A673 (cell line): Measurements from ENCODE around the gene PPAN. TPM values are rescaled to one million over a fixed set of nuclear protein-coding genes. Genes with fewer than 3 reads are reported as not detected.

Experiments used
- BruUV-seq: library from RNA; stranded (reverse); fragments of 400-500 nt; replicated peaks from 2 replicates; lab custom pipeline; 2021; lab: Mats Ljungman, UMichigan
- CTCF ChIA-PET: fragments of 300-600 bp; sonication (Branson Sonifier 250); formaldehyde crosslinking; loops from one replicate; lab custom pipeline; 2022; ENCODE audit warnings: antibody characterized with exemption; lab: Charles Lee
- POLR2A ChIA-PET: fragments of 300-600 bp; sonication (Branson Sonifier 250); formaldehyde crosslinking; loops from one replicate; lab custom pipeline; 2022; ENCODE audit warnings: antibody characterized with exemption; ENCODE audit not compliant: low non-redundant PET; lab: Charles Lee
- DNase-seq: peaks from one replicate; pipeline ENCODE4 v3.0.0-alpha.2; 2015; ENCODE audit warnings: low spot score
- H3K27ac ChIP-seq: fragments of 200-600 bp; sonication (generic); 2 replicates; pipeline ENCODE4 v1.5.1; 2016; ENCODE audit warnings: mixed run types, low read depth, mild to moderate bottlenecking, mixed read lengths, antibody characterized with exemption, low read length; ENCODE audit not compliant: poor library complexity, severe bottlenecking
- H3K27me3 ChIP-seq: fragments of 200-600 bp; sonication (generic); replicated peaks from 2 replicates; pipeline ENCODE4 v1.6.1; 2017; ENCODE audit warnings: mixed run types, low read depth, mild to moderate bottlenecking, mixed read lengths, antibody characterized with exemption, low read length; ENCODE audit not compliant: insufficient read depth, poor library complexity
- H3K36me3 ChIP-seq: fragments of 200-600 bp; sonication (generic); 2 replicates; pipeline ENCODE4 v1.6.1; 2016; ENCODE audit warnings: mixed run types, mild to moderate bottlenecking, mixed read lengths, antibody characterized with exemption, low read length; ENCODE audit not compliant: insufficient read depth, poor library complexity, severe bottlenecking
- H3K4me1 ChIP-seq: fragments of 200-600 bp; sonication (generic); 2 replicates; pipeline ENCODE4 v1.6.1; 2017; ENCODE audit warnings: mixed run types, mild to moderate bottlenecking, mixed read lengths, antibody characterized with exemption, low read length; ENCODE audit not compliant: insufficient read depth, poor library complexity, severe bottlenecking
- H3K4me3 ChIP-seq: fragments of 200-600 bp; sonication (generic); 2 replicates; pipeline ENCODE4 v1.5.1; 2016; ENCODE audit warnings: low read depth, mixed run types, mild to moderate bottlenecking, mixed read lengths, low read length; ENCODE audit not compliant: poor library complexity, severe bottlenecking
- H3K9me3 ChIP-seq: fragments of 200-600 bp; sonication (generic); 2 replicates; pipeline ENCODE4 v1.6.1; 2016; ENCODE audit warnings: mixed run types, low read depth, mild to moderate bottlenecking, mixed read lengths, antibody characterized with exemption, low read length; ENCODE audit not compliant: poor library complexity, severe bottlenecking
- EZH2 ChIP-seq: fragments of 200-600 bp; sonication (generic); IDR thresholded peaks from 2 replicates; pipeline ENCODE4 v1.6.1; 2017; ENCODE audit warnings: borderline replicate concordance, low read depth, mild to moderate bottlenecking, mixed read lengths, antibody characterized with exemption, low read length; ENCODE audit not compliant: poor library complexity, severe bottlenecking
- intact Hi-C: fragments of 100-400 bp; cut with micrococcal nuclease; formaldehyde crosslinking; loops from one replicate; pipeline ENCODE4 v1.10.0; 2022; ENCODE audit not compliant: unreplicated experiment
- total RNA-seq: library from RNA; stranded (reverse); gene quantifications from 2 replicates; pipeline ENCODE4 v1.2.3, GENCODE V29; 2021
- TF ChIP-seq, protein P1 (sequence below): fragments of 300-800, 200-600 bp; sonication (generic); conservative IDR thresholded peaks from 2 replicates; pipeline ENCODE4 v1.5.1; 2017; ENCODE audit warnings: low read depth, mild to moderate bottlenecking, antibody characterized with exemption, low read length, moderate library complexity, mixed read lengths

PPAN gene
- total RNA-seq, 1 experiment from 2014 or later, result 132 TPM

DNA sequence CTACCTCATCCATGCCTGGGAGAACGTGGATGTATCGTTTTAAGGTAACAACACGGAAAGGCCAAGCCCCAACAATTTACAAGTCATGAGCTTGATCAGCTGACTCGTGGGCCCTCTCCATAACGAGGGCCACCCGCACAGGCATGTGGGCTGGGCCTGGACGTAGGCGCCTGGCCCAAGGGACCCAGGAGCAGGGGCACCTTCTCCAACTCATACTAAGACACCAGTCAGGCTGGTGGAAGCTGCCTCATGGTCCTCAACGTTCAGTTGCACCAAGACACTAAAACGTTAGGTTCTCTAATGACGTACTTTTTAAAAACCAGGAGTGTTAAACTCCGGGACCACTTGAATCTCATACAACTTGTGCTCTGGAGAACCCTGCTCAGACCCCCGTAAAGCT, 35.3 kb downstream of the PPAN start:
- POLR2A ChIA-PET, result no interaction called here
- no TSS peak for BruUV-seq
- no peaks in the 10 kb centered on the region for H3K4me1 ChIP-seq
- intact Hi-C loops, result no loop called here
- DNase-seq, result no peak
- H3K27me3 ChIP-seq, result no peaks in the 10 kb centered on the region
- no peak overlapping the region for H3K4me3 ChIP-seq
- no peaks in the 10 kb centered on the region for H3K9me3 ChIP-seq
- H3K36me3 ChIP-seq, result peaks cover 99% of the 10 kb centered on the region
- CTCF ChIA-PET, result no interaction called here
- TF ChIP-seq EZH2, result no peak
- TF ChIP-seq, protein P1, sequence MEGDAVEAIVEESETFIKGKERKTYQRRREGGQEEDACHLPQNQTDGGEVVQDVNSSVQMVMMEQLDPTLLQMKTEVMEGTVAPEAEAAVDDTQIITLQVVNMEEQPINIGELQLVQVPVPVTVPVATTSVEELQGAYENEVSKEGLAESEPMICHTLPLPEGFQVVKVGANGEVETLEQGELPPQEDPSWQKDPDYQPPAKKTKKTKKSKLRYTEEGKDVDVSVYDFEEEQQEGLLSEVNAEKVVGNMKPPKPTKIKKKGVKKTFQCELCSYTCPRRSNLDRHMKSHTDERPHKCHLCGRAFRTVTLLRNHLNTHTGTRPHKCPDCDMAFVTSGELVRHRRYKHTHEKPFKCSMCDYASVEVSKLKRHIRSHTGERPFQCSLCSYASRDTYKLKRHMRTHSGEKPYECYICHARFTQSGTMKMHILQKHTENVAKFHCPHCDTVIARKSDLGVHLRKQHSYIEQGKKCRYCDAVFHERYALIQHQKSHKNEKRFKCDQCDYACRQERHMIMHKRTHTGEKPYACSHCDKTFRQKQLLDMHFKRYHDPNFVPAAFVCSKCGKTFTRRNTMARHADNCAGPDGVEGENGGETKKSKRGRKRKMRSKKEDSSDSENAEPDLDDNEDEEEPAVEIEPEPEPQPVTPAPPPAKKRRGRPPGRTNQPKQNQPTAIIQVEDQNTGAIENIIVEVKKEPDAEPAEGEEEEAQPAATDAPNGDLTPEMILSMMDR, result no peak
- no peak overlapping the region for H3K27ac ChIP-seq

DNA sequence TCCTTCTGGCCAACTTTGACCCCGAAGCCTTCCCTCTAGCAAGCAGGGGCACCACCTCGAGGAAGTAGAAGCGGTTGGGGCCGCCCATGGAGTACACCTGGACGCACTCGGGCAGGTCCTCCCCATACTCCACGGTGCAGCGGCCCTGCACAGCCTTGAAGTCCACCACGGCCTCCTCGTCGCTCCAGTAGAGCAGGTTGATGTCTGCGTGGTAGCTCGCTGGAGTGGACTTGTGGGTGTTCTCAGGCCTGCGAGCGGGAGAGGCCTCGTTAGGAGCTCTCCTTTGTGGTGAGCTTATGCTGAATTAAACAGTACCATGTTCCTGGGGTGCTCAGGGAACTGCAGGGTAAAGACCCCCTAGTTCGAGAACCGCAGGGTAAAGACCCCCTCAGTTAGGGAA, 35.8 kb downstream of the PPAN start:
- no TSS peak for BruUV-seq
- no peak overlapping the region for H3K27ac ChIP-seq
- ChIA-PET POLR2A (no interaction called here), CTCF (no interaction called here)
- no peak overlapping the region for H3K4me3 ChIP-seq
- TF ChIP-seq, protein P1, result no peak
- TF ChIP-seq EZH2, result no peak
- intact Hi-C loops, result no loop called here
- H3K36me3 ChIP-seq, result peaks cover 99% of the 10 kb centered on the region
- no peaks in the 10 kb centered on the region for H3K4me1 ChIP-seq
- no peak for DNase-seq
- H3K9me3 ChIP-seq, result no peaks in the 10 kb centered on the region
- H3K27me3 ChIP-seq, result no peaks in the 10 kb centered on the region

DNA sequence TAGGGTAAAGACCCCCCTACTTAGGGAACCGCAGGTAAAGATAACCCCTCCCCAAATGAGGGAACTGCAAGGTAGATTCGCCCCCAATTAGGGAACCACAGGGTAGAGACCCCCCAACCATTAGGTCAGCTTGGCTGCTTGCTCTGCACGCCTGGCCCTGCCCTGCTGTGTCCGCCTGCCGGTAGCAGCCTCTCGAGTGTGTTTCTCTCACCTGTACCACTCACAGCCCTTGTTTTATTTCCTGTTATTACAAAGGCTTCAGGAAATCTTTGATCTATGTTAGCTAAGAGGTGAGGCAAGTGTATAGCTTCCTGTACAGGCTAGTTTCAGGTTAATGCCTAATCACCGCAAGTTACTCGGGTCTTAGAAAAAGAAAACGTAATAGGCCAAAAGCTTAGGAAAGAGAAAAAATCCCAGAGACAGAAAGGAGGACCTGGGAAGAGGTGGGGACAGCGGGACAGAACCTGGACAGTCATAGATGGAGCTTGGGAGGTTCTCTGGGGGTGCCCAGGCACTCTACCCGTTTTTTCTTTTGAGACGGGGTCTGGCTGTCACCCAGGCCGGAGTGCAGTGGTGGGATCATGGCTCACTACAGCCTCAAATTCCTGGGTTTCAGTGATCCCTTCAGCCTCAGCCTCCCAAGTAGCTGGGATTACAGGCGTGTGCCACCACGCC, 36.7 kb downstream of the PPAN start:
- BruUV-seq, result no TSS peak
- peaks cover 98% of the 10 kb centered on the region for H3K36me3 ChIP-seq
- intact Hi-C loops, result no loop called here
- H3K27ac ChIP-seq, result no peak overlapping the region
- CTCF ChIA-PET, result no interaction called here
- H3K4me3 ChIP-seq, result no peak overlapping the region
- POLR2A ChIA-PET, result interaction anchor here (0.5 kb wide), 1 partner anchor 234 kb away, joined by 14 read pairs; no protein-coding TSS in a partner anchor
- H3K4me1 ChIP-seq, result no peaks in the 10 kb centered on the region
- H3K27me3 ChIP-seq, result no peaks in the 10 kb centered on the region
- H3K9me3 ChIP-seq, result no peaks in the 10 kb centered on the region
- TF ChIP-seq, protein P1, result no peak
- TF ChIP-seq EZH2, result no peak
- no peak for DNase-seq
